Daoy (cell line): ENCODE results near the gene PROX1. TPM values are rescaled to one million over a fixed set of nuclear protein-coding genes. Genes with fewer than 3 reads are reported as not detected.

Source experiments
- DNase-seq: peaks from one replicate; pipeline ENCODE4 v3.0.0-alpha.2; 2015; ENCODE audit warnings: low read depth
- total RNA-seq: library from RNA; depleted of rRNA; stranded (reverse); fragments of >200 nt; shearing (Covaris generic); gene quantifications from 2 replicates; pipeline ENCODE4 v1.2.3, GENCODE V29; 2014; rRNA removed

Gene PROX1
- total RNA-seq = 0.98 and 1.5 TPM in 2 replicates

DNA sequence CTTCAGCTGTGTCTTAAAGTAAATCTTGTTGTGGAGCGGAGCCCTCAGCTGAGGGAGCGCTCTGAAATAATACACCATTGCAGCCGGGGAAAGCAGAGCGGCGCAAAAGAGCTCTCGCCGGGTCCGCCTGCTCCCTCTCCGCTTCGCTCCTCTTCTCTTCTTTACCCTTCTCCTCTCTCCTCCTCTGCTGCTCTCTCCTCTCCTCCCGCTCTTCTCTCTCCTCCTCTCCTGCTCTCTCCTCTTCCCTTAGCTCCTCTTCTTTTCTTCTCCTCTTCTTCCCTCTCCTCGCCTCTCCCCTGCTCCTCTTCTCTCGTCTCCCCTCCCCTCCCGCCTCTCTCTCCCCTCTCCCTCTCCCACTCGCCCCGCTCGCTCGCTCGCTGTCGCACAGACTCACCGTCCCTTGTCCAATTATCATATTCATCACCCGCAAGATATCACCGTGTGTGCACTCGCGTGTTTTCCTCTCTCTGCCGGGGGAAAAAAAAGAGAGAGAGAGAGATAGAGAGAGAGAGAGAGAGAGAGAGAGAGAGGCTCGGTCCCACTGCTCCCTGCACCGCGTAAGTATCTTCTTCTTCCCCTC lies at the start of gene PROX1:
TSS of gene PROX1 (plus strand) at position 47 of the 580 bp plus-strand sequence. CDS start 8,563 bp downstream, outside the sequence.
- DNase-seq = peak; percentile 94

DNA sequence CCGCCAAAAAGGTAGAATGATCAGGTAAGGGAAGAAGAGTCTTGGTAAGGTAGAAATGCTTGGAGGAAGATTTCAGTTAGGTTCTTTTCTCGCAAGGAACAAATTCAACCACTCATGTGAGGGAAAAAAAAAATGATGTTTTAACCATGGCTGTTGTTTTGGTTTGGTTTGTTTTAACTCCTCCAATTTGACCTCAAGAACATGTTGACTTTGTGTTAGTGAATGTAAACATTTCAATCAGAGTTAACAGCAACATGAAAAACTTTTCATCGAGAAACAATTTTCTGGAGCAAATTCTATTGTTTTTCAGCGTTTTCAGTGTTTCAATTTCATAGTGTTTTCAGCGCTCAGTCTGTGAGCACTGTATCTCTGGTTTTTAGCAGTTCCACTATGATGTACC lies 49.0 kb upstream of the PROX1 start:
- DNase-seq = no peak

DNA sequence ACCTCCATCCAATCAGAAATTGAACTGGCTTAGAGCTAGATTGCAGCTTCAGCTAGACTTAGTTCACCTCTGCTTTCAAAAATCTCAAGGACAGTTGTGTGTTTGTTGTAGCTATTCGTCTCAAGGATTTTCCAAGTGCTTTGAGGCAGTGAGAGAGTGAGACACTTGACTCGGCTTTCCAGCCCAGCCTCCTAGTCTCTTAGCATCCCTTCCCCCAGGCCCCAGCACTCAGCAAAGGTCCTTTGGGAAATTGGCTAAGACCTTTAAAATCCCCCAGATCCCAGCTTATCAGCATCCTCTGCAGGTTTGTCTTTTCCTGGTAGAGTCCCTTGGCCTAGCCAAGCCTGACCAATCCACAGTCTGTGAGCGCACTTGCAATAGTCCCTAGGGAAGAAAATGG lies 47.9 kb upstream of the PROX1 start:
- DNase-seq = no peak

DNA sequence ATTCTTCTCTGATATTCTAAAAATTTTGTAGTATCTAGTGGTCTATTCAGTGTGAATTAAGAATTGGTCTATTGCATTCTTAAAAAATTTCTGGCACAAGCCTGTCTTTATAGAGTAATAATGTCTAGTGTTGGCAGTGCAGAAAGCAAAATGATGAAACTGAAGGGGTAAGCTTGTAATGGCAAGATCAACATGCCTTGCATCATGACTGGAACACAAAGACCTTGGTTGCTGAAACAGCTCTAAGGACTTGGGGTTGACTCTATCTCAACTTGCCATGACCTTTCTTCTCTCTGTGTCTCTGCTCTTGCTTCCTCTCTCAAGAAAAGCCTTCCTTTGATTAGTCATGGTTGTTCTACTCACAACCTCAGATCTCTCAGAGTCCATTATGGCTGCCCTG lies 46.8 kb upstream of the PROX1 start:
- DNase-seq = no peak

GRCh38 chr1:213942061-213942460 lies 45.7 kb upstream of the PROX1 start:
- no peak for DNase-seq

- no peak for DNase-seq
Observed at GRCh38 chr1:213947200-213947801, 40.5 kb upstream of the PROX1 start.

DNA sequence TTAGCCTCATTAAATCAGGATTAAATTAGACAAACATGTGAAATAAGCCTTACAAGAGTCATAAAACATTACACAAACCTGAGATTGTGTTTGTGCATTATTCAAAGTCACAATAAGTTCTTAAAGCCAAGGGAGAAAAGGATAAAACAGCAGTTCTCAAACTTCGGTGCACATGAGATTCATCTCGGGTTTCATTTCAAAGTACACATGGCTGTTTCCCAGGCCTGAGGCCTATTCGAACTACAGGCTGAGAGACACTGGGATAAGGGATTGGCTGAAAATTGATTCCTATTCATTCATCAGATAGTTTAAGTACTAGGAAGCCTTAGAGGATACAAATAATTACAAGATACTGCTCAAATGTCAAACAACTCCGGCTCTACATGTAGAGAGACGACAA lies 35.9 kb upstream of the PROX1 start:
- no peak for DNase-seq

DNA sequence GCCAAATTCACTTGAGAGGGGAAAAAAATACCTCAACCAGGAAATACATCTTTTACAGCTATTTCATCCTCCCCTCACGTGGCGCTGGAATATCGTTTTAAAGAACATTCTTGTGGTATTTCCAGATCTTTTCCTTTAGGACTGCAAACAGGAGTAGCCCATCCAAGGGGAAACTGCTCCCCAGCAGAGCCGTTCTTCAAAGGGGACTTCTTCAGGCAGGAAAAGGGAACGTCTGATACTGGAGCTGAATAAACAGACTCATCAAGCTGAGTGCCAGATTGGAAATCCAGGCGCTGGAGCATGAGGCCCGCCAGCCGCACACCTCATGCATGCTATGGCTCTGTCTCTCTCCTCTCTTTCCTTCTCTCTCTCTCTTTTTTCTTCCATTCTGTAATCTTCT lies 34.0 kb upstream of the PROX1 start:
- no peak for DNase-seq

DNA sequence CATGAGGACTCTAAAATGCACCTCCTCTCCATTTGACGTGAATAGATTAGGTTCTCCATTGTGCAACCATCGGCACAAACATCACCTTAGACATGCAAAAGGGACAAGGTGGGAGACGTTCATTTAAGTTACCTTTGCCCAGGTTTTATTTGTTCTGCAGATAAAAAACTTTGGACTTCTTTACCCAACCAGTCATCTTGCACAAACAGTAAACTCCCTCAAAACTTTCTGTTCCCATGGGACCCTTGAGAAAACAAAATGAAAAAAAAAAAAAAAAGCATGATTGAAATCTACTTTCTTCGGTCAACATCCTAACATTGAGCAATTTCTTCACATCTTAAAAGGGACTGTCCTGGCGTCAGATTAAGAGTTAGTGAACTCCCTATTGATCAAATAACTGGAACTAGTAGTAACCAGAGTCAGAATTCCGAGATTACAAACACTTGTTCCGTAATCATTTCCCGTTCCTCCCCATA lies 31.4 kb upstream of the PROX1 start:
- no peak for DNase-seq

GRCh38 chr1:213958346-213958745 lies 29.4 kb upstream of the PROX1 start:
- DNase-seq = no peak

GRCh38 chr1:213960963-213961362 lies 26.8 kb upstream of the PROX1 start:
- DNase-seq = no peak

GRCh38 chr1:213962508-213962907 lies 25.3 kb upstream of the PROX1 start:
- DNase-seq = no peak

GRCh38 chr1:213966122-213966521 lies 21.7 kb upstream of the PROX1 start:
- no peak for DNase-seq

DNA sequence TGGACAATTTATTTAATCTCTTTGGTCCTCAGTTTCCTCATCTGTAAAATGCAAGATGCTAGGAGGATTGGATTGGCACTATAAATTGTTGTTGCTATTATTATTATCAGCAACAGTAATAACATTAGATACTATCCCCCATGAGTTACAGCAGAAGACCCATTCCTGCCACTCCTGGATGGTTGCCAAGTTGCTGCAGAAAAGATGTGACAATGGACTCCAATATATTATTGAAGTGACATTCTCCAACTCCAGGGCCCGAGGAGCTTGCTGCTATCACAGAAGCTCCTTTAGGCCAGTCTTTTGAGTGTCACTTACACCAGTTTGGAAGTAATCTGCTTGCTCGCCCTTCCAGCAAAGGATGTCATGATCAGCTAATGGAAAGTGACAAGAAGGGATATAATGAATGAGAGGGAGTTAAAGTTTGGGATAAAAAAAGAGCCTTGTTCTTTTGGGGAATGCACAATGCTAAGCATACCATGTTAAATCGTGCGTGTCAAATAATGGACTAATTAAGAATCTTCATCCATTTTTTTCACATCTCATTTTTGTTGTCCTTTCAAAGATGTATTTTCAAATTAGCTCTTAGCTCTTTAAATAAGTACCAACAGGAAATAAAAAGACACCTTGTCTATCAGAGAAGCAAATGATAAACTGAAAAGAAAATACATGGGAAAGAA lies 19.5 kb upstream of the PROX1 start:
- DNase-seq = no peak

DNA sequence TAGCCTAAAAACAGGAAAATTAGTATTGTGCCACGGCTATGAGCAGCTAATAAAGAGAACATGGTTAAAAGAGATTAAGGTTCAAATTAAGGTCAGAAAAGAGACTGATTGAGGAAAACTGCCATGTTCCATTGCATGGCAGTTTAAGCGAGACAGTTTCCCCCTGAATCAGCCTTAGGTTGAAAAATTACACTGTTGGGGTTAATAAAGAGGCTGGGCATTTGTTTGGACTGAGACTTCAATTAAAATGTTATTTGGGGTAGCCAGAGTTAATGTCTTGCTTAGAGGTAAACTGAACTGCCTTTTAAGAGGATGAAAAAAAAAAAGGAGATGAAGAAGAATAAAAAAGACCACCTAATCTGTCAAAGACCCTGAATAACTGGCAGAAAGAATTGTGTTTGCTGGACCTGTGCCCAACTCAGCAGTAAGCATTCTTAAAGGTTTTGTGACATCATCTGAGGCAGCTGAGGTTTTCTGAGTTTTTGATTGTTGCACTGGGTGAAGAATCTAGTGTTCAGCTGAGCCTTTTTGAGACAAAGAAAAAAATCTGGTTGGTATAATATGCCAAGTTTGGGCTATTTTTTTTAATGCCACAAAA lies 17.7 kb upstream of the PROX1 start:
- peak; percentile 54 for DNase-seq

DNA sequence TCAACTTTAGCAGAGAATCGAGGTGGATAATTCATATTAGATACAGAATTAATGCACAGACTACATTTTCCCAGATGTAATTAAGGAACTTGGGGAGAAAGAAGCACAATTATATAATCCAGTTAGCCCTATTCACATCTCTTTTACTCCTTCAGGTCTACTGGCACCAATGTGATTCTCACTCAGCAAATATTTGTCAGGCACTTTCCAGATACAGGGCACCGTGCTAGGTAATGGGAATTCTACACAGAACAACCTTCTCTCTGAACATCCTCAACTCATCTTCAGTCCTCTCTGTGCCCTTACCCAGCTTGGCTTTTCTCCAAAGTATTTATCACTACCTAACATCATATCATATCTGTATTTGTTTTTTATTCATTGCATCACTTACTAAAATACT lies 15.6 kb upstream of the PROX1 start:
- no peak for DNase-seq

DNA sequence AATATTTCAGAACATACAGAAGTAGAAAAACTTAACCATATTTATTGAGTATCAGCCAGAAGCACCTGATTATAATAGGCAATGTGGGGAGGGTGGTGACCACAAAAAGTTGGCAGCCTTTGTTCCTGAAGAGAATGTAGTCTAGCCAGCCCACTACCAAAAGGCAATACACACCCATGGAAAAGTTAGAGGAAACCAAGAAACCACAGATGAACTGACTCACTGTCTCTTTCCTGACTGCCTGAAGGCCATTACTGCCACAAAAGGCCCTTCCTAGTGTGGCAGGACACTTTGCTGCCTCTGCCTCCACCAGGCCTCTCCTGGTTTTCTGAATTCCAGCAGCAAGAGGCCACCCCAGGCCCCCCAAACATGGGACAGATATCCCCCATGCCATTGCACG lies 14.6 kb upstream of the PROX1 start:
- DNase-seq = peak; percentile 83

DNA sequence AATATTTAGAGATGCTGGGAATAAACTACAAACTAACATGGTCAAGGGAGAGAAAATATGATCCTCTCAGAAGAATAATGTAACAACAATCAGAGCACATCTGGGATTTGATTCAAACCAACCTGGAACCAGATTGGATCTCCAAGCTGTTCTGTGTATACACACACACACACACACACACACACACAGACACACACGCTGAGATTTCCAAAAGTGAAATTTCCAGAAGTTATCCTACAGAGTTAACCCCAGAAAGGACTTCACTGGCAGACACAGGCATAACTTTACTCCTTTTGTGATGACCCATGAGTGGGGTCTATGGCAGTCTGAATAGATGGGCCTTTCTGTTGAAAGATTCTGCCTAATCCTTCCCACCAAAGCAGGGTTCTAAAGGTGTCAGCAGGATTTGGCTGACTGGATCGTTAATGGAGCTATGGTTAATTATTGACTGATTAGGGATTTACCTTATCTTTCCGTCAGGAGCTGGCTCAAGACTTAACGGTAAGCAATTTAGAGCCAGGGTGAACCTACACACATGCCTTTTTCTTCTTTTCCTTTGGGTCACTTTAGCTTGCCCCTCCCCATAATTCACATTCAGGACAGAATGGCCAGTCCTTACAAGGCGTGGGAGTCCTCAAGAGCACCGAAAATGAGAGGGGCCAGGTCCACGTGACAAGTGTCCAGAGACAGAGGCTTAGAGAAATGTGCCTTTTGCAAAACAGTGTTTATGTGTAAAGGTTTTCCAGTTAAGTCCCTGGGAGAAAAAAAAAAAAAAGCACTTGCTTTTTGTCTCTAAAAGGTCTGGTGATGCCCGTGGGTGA lies 10.9 kb upstream of the PROX1 start:
- no peak for DNase-seq

DNA sequence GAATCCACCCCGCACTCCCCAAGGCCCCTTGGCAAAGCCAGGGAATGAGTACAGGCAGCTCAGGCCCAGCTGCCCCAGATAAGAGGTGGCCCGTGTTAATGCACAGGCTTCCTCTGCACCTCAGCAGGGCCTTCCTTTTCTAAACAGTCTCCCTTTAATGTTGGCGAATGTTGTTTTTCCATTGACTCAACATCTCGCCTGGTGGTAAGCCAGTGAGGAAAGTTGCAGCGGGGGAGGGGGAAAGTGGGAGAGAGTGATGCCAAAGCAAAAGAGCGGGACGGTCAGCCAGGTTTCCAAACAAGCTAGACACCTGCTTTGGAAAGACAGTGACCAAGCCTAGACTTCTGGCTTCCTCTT lies 10.3 kb upstream of the PROX1 start:
- peak; percentile 78 for DNase-seq

DNA sequence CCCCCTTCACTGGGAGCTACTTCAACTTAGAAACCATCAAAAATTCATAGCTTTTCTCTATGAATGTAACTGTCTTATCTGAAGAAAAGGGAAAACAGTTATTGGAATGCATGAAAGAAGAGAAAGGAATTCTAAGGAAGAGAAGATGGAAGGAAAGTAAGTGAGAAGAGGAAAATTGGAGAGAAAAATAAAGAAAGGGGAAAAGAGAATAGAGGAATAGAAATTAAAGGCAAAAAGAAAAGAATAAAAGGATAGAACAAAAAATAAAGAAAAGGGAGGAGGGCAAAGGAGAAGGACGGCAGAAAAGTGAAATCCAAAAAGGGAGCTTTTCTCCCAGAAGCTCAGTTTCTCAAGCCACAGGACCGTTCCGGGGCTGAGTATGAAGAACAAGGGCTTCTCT lies 9.9 kb upstream of the PROX1 start:
- no peak for DNase-seq

DNA sequence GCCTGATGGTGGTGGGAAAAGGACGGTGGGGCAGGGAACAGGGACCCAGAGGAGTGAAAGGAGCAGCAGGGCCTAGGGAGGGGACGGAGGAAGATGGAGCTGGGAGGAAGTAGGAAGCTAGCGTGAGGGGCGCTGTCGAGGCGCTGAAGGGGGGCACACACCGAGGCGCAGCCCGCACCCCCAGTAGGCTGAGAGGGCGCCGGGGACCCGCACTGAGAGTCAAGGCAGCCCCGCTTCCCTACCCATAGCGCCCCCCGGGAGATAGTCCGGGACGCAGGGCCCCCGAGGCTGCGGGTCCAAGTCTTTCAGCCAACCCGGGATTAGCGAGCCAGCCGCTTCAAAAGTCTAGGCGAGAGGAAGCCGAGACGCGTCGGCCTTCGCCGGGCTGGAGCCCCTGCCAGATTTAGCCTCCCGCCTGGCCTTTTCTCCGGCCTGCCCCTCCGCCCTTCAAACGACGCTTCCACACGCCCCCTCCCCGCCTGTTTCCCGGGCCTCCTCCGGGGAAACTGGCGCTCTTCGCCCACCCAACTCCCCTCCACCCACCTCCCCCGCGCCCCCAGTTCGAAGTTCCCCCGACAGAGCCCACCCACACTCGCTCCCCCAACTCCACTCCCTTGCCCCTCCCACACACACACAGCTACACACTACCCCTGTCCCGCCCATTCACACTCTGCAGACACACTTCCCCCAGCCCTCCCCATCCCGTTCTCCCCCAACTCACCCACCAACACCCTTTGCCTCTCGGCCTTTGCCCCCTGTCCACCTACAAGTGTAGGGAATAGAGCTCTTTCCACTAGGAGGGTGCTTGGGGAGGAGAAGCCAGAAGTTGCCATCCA lies 7.8 kb upstream of the PROX1 start:
- no peak for DNase-seq
